Memory B cell (primary cell): ENCODE measurements around the gene ESCO1.

Experiments used
- ATAC-seq: fragments of 150-1000 bp; cut with Tn5 transposase; 2 replicates; pipeline ENCODE4 v1.10.0; 2021; ENCODE audit warnings: low read depth, mild to moderate bottlenecking, moderate library complexity
- DNase-seq, 2 donors: peaks; one replicate each; pipeline ENCODE4 v3.0.0; 2022; ENCODE audit warnings: low spot score in 2 of 2
- H3K27ac Mint-ChIP-seq: one replicate; pipeline ENCODE4 v1.8.0; 2022; ENCODE audit warnings: mild to moderate bottlenecking, moderate library complexity, mixed read lengths
- H3K27me3 Mint-ChIP-seq: one replicate; pipeline ENCODE4 v1.8.0; 2022; ENCODE audit warnings: mixed read lengths
- H3K36me3 Mint-ChIP-seq: one replicate; pipeline ENCODE4 v1.8.0; 2022; ENCODE audit warnings: mild to moderate bottlenecking, mixed read lengths
- H3K4me1 Mint-ChIP-seq: one replicate; pipeline ENCODE4 v1.8.0; 2022; ENCODE audit warnings: mixed read lengths
- H3K4me3 Mint-ChIP-seq: one replicate; pipeline ENCODE4 v1.8.0; 2022; ENCODE audit warnings: mild to moderate bottlenecking, moderate library complexity, mixed read lengths
- H3K9me3 Mint-ChIP-seq: one replicate; pipeline ENCODE4 v1.8.0; 2022; ENCODE audit warnings: mixed read lengths

ESCO1 gene

DNA sequence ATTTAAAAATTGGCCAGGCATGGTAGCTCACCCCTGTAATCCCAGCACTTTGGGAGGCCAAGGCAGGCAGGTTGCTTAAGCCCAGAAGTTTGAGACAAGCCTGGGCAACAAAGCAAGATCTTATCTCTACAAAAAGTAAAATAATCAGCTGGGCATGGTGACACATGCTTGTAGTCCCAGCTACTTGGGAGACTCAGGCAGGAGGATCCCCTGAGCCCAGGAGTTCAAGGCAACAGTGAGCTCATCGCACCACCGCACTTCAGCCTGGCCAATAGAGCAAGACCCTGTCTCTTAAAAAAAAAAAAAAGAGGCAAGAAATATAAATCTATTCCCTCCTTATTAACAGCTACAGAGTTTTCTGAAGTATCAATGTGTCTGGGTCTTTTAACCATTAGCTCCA is 51.9 kb downstream of the ESCO1 start:
- Mint-ChIP-seq H3K9me3 (no peaks in the 10 kb centered on the region), H3K27me3 (no peaks in the 10 kb centered on the region), H3K4me1 (peaks cover 2% of the 10 kb centered on the region), H3K4me3 (no peak overlapping the region), H3K36me3 (peaks cover 25% of the 10 kb centered on the region), H3K27ac (no peak overlapping the region)
- no peak for ATAC-seq
- no peak for DNase-seq

DNA sequence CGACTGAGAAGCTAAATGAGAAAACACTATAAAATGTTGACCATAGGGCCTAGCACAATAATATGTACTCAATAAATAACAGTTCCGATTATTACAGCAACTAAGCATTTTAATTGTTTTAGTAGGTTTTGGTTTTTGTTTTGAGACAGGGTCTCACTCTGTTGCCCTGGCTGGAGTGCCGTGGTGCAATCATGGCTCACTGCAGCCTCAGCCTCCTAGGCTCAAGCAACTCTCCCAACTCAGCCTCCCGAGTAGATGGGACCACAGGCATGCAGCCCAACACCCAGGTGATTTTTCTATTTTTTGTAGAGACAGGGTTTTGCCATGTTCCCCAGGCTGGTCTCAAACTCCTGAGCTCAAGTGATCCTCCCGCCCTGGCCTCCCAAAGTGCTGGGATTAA is 54.1 kb downstream of the ESCO1 start:
- Mint-ChIP-seq H3K27me3 (no peaks in the 10 kb centered on the region), H3K4me1 (peaks cover 3% of the 10 kb centered on the region), H3K9me3 (no peaks in the 10 kb centered on the region), H3K4me3 (no peak overlapping the region), H3K27ac (no peak overlapping the region), H3K36me3 (peaks cover 21% of the 10 kb centered on the region)
- ATAC-seq = no peak
- DNase-seq = no peak

DNA sequence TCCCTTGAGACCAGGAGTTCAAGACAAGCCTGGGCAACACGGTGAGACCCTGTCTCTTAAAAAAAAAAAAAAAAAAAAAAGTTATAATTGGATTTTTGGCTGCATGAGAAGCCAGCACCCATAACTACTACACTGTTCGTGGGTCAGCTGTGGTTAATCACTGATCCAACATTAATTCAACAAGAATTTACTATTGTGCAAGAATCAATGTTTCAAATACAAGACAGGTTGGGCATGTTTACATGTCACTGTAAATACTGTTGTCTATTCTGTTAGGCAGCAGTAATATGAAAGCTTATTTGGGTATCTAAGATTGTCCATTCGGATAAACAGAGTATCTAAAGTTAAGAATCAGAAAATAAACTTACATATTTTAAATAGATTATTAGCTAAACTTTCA is 62.3 kb downstream of the ESCO1 start:
- no peak for DNase-seq
- Mint-ChIP-seq H3K4me1 (peaks cover 3% of the 10 kb centered on the region), H3K27me3 (no peaks in the 10 kb centered on the region), H3K9me3 (no peaks in the 10 kb centered on the region), H3K36me3 (peaks cover 13% of the 10 kb centered on the region), H3K4me3 (no peak overlapping the region), H3K27ac (no peak overlapping the region)
- ATAC-seq = no peak

DNA sequence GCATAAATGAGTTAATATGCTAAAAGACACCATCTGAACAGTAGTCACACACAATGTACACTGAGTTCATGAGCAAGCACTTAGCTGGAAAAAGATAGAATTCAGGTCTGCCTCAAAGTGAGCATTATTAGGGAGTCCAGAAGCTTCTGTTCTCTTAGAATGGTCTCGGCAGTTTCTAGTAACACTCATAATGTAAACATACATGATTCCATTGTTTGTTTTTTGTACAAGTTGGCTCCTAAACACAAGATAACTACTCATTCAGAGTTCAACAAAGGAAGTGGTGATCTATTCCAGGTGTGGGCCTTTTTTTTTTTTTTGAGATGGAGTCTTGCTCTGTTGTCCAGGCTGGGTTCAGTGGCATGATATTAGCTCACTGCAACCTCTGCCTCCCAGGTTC is 66.2 kb downstream of the ESCO1 start:
- Mint-ChIP-seq H3K27me3 (no peaks in the 10 kb centered on the region), H3K4me3 (no peak overlapping the region), H3K27ac (no peak overlapping the region), H3K9me3 (no peaks in the 10 kb centered on the region), H3K36me3 (peaks cover 15% of the 10 kb centered on the region), H3K4me1 (no peaks in the 10 kb centered on the region)
- ATAC-seq (no peak), DNase-seq (no peak)

DNA sequence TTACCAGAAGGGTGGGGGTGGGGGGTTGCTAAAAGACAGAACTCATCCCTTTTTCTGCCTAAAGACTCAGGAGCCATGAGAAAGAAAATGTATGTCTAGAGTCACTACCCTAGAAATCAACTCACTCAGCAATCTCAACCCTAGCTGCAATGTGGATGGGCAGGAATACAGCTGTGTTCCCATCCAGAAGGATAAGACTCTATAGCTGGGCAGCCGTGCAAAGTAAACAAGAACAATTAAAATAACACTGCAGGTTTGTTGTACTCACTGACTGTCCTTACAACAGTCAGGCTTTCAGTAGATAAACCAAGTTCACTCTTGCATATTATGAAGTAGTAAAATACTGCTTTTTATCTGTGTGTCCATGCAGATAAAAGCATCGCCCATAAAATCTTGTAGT is 74.0 kb downstream of the ESCO1 start:
- Mint-ChIP-seq H3K4me1 (no peaks in the 10 kb centered on the region), H3K36me3 (peaks cover 15% of the 10 kb centered on the region), H3K4me3 (no peak overlapping the region), H3K9me3 (no peaks in the 10 kb centered on the region), H3K27me3 (no peaks in the 10 kb centered on the region), H3K27ac (no peak overlapping the region)
- ATAC-seq = no peak
- DNase-seq = no peak

DNA sequence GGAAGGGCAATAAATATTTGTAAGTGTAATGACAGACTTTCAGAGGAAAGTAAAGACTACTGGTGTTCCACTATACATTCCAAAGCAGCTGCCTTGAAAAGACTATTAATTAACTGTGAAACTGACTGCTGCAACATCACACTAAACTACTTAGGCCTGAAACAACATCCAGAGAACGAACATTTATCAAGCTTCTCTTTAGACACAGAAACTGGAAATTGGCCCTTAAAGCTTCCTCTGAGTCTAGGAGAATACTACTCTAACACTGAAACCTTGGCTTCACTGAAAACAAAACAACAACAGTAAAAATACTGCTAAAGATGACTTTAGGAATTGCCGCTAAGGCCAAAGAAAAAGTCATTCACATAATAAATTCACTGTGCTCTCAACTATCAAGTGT is 74.6 kb downstream of the ESCO1 start:
- Mint-ChIP-seq H3K4me3 (no peak overlapping the region), H3K27ac (no peak overlapping the region), H3K4me1 (no peaks in the 10 kb centered on the region), H3K27me3 (no peaks in the 10 kb centered on the region), H3K36me3 (peaks cover 18% of the 10 kb centered on the region), H3K9me3 (no peaks in the 10 kb centered on the region)
- ATAC-seq (no peak), DNase-seq (no peak)

DNA sequence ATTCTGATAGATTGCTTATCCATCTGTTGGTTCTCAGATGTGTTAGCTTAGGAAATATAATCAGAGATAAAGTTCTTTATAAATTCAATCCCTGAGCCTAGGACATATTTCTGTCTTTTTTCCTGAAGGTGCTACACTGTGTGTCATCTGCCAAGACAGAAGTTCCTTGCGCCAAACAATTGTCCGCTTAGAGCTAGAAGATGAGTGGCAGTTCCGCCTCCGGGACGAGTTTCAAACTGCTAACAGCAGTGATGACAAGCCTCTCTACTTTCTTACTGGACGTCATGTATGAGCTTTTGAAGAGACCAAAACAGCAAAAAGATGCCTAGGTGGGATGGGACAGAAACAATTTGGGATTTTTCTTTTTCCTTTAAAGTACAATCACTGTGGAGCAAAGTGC is 78.0 kb downstream of the ESCO1 start:
- H3K36me3 Mint-ChIP-seq = peaks cover 21% of the 10 kb centered on the region
- H3K4me3 Mint-ChIP-seq = no peak overlapping the region
- H3K4me1 Mint-ChIP-seq = no peaks in the 10 kb centered on the region
- H3K27ac Mint-ChIP-seq = no peak overlapping the region
- H3K27me3 Mint-ChIP-seq = no peaks in the 10 kb centered on the region
- ATAC-seq = no peak
- no peak for DNase-seq
- H3K9me3 Mint-ChIP-seq = no peaks in the 10 kb centered on the region

DNA sequence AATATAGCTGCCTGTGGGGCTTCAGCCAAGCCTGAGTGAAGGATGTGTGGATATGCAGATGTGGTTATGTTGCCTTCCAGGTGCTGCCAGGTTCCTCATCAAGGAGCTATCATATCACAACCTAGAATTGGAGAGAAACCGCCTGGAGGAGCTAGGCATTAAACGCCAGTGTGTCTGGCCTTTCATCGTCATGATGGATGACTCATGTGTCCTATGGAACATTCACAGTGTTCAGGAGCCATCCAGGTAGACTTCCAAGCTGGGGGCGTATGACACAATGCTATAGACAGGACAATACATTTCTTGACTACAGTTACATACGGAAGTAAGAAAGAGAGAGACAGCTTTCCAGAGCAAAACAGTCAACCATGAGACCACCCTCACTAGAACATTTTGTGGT is 86.8 kb downstream of the ESCO1 start:
- H3K27ac Mint-ChIP-seq = no peak overlapping the region
- H3K4me3 Mint-ChIP-seq = no peak overlapping the region

DNA sequence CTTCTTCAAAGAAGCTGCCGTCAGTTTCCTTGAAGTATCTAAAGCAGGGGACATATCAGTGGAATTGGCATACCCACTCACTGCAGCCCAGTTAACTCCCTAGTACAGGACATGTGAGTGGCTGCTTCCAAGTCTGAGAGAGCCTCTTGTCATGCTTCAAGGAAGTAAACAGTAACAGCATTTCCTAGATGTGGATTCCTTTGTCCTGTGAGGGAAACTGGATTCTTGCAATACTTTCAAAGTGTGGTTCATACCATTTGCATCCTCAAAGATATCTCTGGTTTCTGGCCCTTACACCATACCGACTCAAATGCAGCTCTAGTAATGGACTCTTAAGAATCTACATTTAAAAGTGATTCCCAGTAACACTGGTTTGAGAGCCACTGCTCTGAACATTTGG is 87.2 kb downstream of the ESCO1 start:
- Mint-ChIP-seq H3K4me3 (no peak overlapping the region), H3K4me1 (no peaks in the 10 kb centered on the region), H3K27me3 (no peaks in the 10 kb centered on the region), H3K36me3 (peaks cover 25% of the 10 kb centered on the region), H3K27ac (no peak overlapping the region), H3K9me3 (peaks cover 5% of the 10 kb centered on the region)
- ATAC-seq (no peak), DNase-seq (no peak)

More for the DNA sequence above, 86.8 kb downstream of the ESCO1 start:
- ATAC-seq (no peak), DNase-seq (no peak)
- peaks cover 5% of the 10 kb centered on the region for H3K9me3 Mint-ChIP-seq
- H3K4me1 Mint-ChIP-seq = no peaks in the 10 kb centered on the region
- peaks cover 25% of the 10 kb centered on the region for H3K36me3 Mint-ChIP-seq
- no peaks in the 10 kb centered on the region for H3K27me3 Mint-ChIP-seq

DNA sequence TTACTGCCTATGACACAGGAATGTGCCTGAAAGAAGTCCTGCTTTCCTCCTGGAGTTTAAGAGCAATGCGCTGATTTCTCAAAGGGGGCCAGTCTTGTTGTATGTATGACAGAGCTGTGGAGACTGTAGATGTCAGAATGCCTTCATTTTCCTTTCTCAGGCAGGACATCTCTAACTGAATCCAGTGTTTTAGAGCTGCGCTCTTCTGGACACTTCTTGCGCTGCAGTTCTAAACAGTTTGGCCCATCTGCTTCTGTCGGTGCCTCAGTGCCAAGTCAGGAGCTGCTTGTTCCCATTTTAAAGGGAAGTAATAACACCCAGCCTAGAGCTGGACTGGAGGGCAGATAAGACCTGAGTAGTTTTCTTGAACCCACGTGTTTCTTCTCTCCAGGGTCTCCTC is 91.4 kb downstream of the ESCO1 start:
- no peaks in the 10 kb centered on the region for H3K27me3 Mint-ChIP-seq
- no peak overlapping the region for H3K27ac Mint-ChIP-seq
- H3K4me3 Mint-ChIP-seq = no peak overlapping the region
- H3K4me1 Mint-ChIP-seq = no peaks in the 10 kb centered on the region
- DNase-seq = no peak
- peaks cover 5% of the 10 kb centered on the region for H3K9me3 Mint-ChIP-seq
- peaks cover 17% of the 10 kb centered on the region for H3K36me3 Mint-ChIP-seq
- no peak for ATAC-seq

DNA sequence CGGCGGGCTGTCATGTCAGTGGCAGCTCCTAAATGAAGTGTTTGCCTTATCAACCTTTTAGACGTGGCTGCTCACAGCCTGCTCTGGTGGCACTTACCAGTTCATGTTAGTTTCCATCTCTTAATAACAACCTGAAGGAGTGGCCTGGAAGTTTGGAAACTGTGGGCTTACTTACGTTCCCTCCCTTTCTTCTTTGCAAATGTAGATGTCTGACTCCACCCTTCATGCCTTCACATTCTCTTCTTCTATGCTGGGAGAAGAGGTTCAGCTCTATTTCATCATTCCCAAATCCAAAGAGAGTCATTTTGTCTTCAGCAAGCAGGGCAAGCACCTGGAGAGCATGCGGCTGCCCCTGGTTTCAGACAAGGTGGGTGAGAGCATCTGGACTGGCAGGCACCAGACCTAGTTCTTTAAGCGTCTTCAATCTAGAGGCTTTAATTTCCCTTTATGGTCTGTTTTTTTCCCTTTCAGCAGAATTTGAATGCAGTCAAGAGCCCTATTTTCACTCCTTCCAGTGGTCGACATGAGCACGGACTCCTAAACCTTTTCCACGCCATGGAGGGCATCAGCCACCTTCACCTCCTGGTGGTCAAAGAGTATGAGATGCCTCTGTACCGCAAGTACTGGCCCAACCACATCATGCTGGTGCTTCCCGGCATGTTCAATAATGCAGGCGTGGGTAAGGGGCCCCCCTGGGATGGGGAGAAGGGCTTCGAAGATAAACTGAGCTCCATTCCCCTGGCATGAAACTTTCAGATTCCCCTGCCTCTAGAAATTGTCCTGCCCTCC is 92.4 kb downstream of the ESCO1 start:
- Mint-ChIP-seq H3K27ac (no peak overlapping the region), H3K4me3 (no peak overlapping the region), H3K36me3 (peaks cover 8% of the 10 kb centered on the region), H3K27me3 (no peaks in the 10 kb centered on the region), H3K9me3 (peaks cover 5% of the 10 kb centered on the region), H3K4me1 (no peaks in the 10 kb centered on the region)
- no peak for ATAC-seq
- DNase-seq = no peak

DNA sequence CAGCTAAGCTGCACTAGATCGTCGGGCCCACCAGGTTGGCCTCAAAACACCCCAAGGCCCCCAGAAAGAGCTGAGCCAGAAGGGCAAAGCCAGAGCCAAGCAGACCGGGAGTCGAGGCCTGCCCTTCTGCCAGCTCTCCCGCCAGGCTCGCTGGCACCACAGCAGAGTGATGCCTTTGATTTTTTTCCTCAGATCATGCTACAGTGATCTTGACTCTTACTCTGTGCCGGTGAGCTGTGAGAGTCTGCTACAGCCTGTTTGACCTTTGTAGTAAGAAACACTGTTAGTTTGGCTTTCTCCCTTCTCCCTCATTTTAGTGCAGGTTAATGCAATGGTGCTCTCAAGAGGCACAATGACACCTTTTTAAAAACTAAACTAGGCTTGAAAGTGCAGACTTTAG is 97.8 kb downstream of the ESCO1 start:
- ATAC-seq = no peak
- no peak for DNase-seq
- Mint-ChIP-seq H3K4me1 (no peaks in the 10 kb centered on the region), H3K36me3 (no peaks in the 10 kb centered on the region), H3K27me3 (peaks cover 2% of the 10 kb centered on the region), H3K4me3 (no peak overlapping the region), H3K9me3 (no peaks in the 10 kb centered on the region), H3K27ac (no peak overlapping the region)

DNA sequence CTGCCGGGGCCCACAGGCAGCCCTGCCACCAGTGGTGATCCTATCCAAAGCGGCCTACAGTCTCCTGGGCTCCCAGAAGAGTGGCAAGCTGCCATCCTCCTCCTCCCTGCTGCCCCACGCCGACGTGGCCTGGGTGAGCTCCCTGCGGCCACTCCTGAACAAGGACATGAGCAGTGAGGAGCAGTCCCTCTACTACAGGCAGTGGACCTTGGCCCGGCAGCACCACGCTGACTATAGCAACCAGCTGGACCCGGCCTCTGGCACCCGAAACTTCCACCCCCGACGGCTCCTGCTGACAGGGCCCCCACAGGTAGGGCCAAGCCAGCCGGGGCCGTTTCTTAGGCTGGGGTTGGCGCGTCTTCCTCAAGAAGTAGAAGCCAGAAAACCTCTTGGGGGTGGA is 100.5 kb downstream of the ESCO1 start:
- Mint-ChIP-seq H3K36me3 (no peaks in the 10 kb centered on the region), H3K4me1 (no peaks in the 10 kb centered on the region), H3K4me3 (no peak overlapping the region), H3K9me3 (no peaks in the 10 kb centered on the region), H3K27me3 (peaks cover 2% of the 10 kb centered on the region), H3K27ac (no peak overlapping the region)
- DNase-seq (no peak), ATAC-seq (no peak)

DNA sequence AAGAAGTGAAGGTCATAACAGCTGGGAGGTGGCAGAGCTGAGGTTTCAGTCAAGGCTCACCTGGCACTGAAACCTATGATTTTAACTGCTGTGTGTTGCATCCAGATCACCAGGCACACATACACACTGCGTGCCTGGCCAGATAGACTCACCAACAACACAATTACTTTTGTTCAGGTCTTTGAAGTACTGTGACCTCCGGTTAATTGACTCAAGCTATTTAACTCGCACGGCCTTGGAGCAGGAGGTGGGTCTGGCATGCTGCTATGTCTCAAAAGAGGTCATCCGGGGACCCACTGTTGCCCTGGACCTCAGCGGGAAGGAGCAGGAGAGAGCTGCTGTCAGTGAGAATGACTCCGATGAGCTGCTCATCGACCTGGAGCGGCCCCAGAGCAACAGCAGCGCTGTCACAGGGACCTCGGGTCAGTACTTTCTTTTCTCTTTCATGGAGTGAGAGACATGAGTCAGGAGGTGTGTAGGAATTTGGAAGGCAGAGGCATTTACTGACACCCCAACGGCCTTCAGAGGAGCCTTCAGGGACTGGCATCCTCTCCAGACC is 104.1 kb downstream of the ESCO1 start:
- H3K9me3 Mint-ChIP-seq = no peaks in the 10 kb centered on the region
- peaks cover 4% of the 10 kb centered on the region for H3K27me3 Mint-ChIP-seq
- H3K4me3 Mint-ChIP-seq = no peak overlapping the region
- no peaks in the 10 kb centered on the region for H3K4me1 Mint-ChIP-seq
- H3K27ac Mint-ChIP-seq = no peak overlapping the region
- ATAC-seq (no peak), DNase-seq (no peak)
- H3K36me3 Mint-ChIP-seq = no peaks in the 10 kb centered on the region

DNA sequence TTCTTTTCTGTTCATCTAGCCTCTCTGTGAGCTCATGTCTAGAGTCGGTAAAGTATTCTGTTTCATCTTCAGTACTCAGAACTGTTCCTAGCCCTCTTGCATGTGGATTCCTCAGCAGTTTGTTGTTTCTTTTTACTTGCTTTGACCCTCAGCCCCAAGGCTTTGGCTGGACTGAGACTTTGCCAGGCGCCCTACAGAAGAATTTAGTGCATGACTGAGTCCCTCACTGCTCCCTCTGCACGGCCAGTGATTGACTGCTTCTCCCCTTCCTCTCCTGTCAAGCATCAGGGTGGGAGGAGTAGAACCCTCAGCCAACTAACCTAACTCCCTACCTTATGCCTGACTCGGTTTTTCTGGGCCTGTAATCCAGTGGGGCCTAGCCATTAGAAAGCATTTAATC is 109.8 kb downstream of the ESCO1 start:
- Mint-ChIP-seq H3K9me3 (no peaks in the 10 kb centered on the region), H3K36me3 (no peaks in the 10 kb centered on the region), H3K4me3 (no peak overlapping the region), H3K27ac (no peak overlapping the region), H3K27me3 (peaks cover 2% of the 10 kb centered on the region), H3K4me1 (no peaks in the 10 kb centered on the region)
- no peak for DNase-seq
- ATAC-seq = no peak
